HCT116 (cell line): ENCODE data around the gene C1QTNF2. TPM values are rescaled to one million over a fixed set of nuclear protein-coding genes. Genes with fewer than 3 reads are reported as not detected.

Experiments
- ATAC-seq: fragments of 200-7000 bp; cut with Tn5 transposase; 2 replicates; pipeline ENCODE4 v1.9.1; 2020; ENCODE audit warnings: mild to moderate bottlenecking, moderate library complexity
- BruUV-seq: library from RNA; stranded (reverse); fragments of 400-500 nt; replicated peaks from 2 replicates; lab custom pipeline; 2021; lab: Mats Ljungman, UMichigan
- CTCF ChIA-PET: fragments of 300-600 bp; sonication (Branson Sonifier 250); formaldehyde crosslinking; loops from one replicate; lab custom pipeline; 2021; ENCODE audit warnings: antibody characterized with exemption; lab: Charles Lee
- POLR2A ChIA-PET: fragments of 300-600, 350-600 bp; sonication (Branson Sonifier 250); formaldehyde crosslinking; loops from one replicate; lab custom pipeline; 2021; ENCODE audit warnings: antibody characterized with exemption; lab: Charles Lee
- RAD21 ChIA-PET, 2 experiments: fragments of 300-600 bp; sonication (Branson Sonifier 250); formaldehyde crosslinking; loops; one replicate each; lab custom pipeline; 2023; ENCODE audit warnings: low total read pairs in 2 of 2; ENCODE audit not compliant: uncharacterized antibody in 2 of 2, unreplicated experiment in 2 of 2, low non-redundant PET in 1 of 2; lab: Charles Lee
- DNase-seq: peaks from one replicate; pipeline ENCODE4 v3.0.0-alpha.2; 2010; ENCODE audit warnings: low read depth, low spot score
- H2AFZ ChIP-seq: fragments of 200-600 bp; shearing (Covaris generic), sonication (generic); 2 replicates; pipeline ENCODE4 v1.6.1; 2017; ENCODE audit warnings: low read depth, mixed run types, mixed read lengths, antibody characterized with exemption, low read length; ENCODE audit not compliant: poor library complexity, severe bottlenecking
- H3K27ac ChIP-seq: 2 replicates; pipeline ENCODE4 v1.5.1; 2012; ENCODE audit warnings: low read depth, low read length
- H3K27me3 ChIP-seq: fragments of 200-600 bp; sonication (generic); 2 replicates; pipeline ENCODE4 v1.6.1; 2016; ENCODE audit warnings: mixed run types, low read length, mixed read lengths; ENCODE audit not compliant: insufficient read depth
- H3K36me3 ChIP-seq, 2 experiments: fragments of 200-500 bp in 1 of 2; fragments of 200-600 bp in 1 of 2; sonication (Bioruptor generic) in 1 of 2; sonication (generic) in 1 of 2; 2 replicates each; pipeline versions ENCODE4 v1.5.1 to v1.6.1; 2014 to 2016; ENCODE audit warnings: low read length in 2 of 2, inconsistent platforms in 1 of 2, mixed read lengths in 1 of 2, mixed run types in 1 of 2; ENCODE audit not compliant: insufficient read depth in 2 of 2, control insufficient read depth in 1 of 2
- H3K4me1 ChIP-seq, 2 experiments: fragments of 200-600 bp in 1 of 2; sonication (generic) in 1 of 2; 2 replicates each; pipeline versions ENCODE4 v1.5.1 to v1.6.1; 2012 to 2017; ENCODE audit warnings: low read length in 2 of 2, inconsistent platforms in 1 of 2, mild to moderate bottlenecking in 1 of 2, mixed read lengths in 1 of 2, mixed run types in 1 of 2, moderate library complexity in 1 of 2; ENCODE audit not compliant: insufficient read depth in 2 of 2, control insufficient read depth in 1 of 2
- H3K4me2 ChIP-seq: fragments of 200-600 bp; sonication (generic); 2 replicates; pipeline ENCODE4 v1.6.1; 2017; ENCODE audit warnings: mixed run types, low read length, mixed read lengths
- H3K4me3 ChIP-seq, 2 experiments: fragments of 200-600 bp in 1 of 2; sonication (generic) in 1 of 2; replicated peaks in 1 of 2; 2 replicates each; pipeline ENCODE4 v1.5.1; 2011 to 2016; ENCODE audit warnings: low read length in 2 of 2, control low read depth in 1 of 2, low read depth in 1 of 2, mild to moderate bottlenecking in 1 of 2, mixed read lengths in 1 of 2, mixed run types in 1 of 2
- H3K79me2 ChIP-seq: fragments of 200-600 bp; sonication (generic); 2 replicates; pipeline ENCODE4 v1.6.1; 2017; ENCODE audit warnings: mild to moderate bottlenecking, mixed run types, low read length, moderate library complexity, mixed read lengths; ENCODE audit not compliant: insufficient read depth
- H3K9ac ChIP-seq: fragments of 200-600 bp; sonication (generic); 2 replicates; pipeline ENCODE4 v1.6.1; 2016; ENCODE audit warnings: low read length, mixed read lengths
- H3K9me2 ChIP-seq: fragments of 200-600 bp; sonication (generic), shearing (Covaris generic); 2 replicates; pipeline ENCODE4 v1.6.1; 2017; ENCODE audit warnings: mixed run types, mild to moderate bottlenecking, moderate library complexity; ENCODE audit not compliant: insufficient read depth
- H3K9me3 ChIP-seq, 2 experiments: fragments of 200-500 bp in 1 of 2; fragments of 200-600 bp in 1 of 2; sonication (Bioruptor generic) in 1 of 2; sonication (generic) in 1 of 2; 2 replicates each; pipeline ENCODE4 v1.6.1; 2014 to 2017; ENCODE audit warnings: low read length in 2 of 2, mixed read lengths in 2 of 2, inconsistent platforms in 1 of 2, low read depth in 1 of 2, mild to moderate bottlenecking in 1 of 2, mixed run types in 1 of 2, moderate library complexity in 1 of 2; ENCODE audit not compliant: control insufficient read depth in 1 of 2, insufficient read depth in 1 of 2
- H4K20me1 ChIP-seq: fragments of 200-600 bp; sonication (generic), shearing (Covaris generic); 2 replicates; pipeline ENCODE4 v1.6.1; 2017; ENCODE audit warnings: mixed run types, mild to moderate bottlenecking, moderate library complexity; ENCODE audit not compliant: insufficient read depth
- ATF3 ChIP-seq: IDR thresholded peaks from 2 replicates; pipeline ENCODE4 v1.6.1; 2012
- CBX3 ChIP-seq: IDR thresholded peaks from 2 replicates; pipeline ENCODE4 v1.6.1; 2012; ENCODE audit warnings: low read depth
- CEBPB ChIP-seq: IDR thresholded peaks from 2 replicates; pipeline ENCODE4 v1.6.1; 2012; ENCODE audit warnings: low read depth
- ELF1 ChIP-seq: IDR thresholded peaks from 2 replicates; pipeline ENCODE4 v1.6.1; 2012; ENCODE audit warnings: low read depth, borderline replicate concordance
- EZH2 ChIP-seq: fragments of 200-600 bp; sonication (generic); IDR thresholded peaks from 2 replicates; pipeline ENCODE4 v1.6.1; 2017; ENCODE audit warnings: antibody characterized with exemption, mixed run types
- FOSL1 ChIP-seq: IDR thresholded peaks from 2 replicates; pipeline ENCODE4 v1.6.1; 2012; ENCODE audit warnings: low read depth
- MAX ChIP-seq: IDR thresholded peaks from 2 replicates; pipeline ENCODE4 v1.6.1; 2012
- POLR2A ChIP-seq: IDR thresholded peaks from 2 replicates; pipeline ENCODE4 v1.7.0; 2011; ENCODE audit warnings: borderline replicate concordance; ENCODE audit not compliant: insufficient read depth, insufficient read length; ENCODE audit errors: extremely low read depth
- SIN3A ChIP-seq: IDR thresholded peaks from 2 replicates; pipeline ENCODE4 v1.6.1; 2012; ENCODE audit warnings: low read depth
- SRF ChIP-seq: IDR thresholded peaks from 2 replicates; pipeline ENCODE4 v1.6.1; 2012; ENCODE audit warnings: low read depth
- YY1 ChIP-seq: IDR thresholded peaks from 2 replicates; pipeline ENCODE4 v1.6.1; 2011; ENCODE audit warnings: low read length, low read depth, moderate library complexity, mild to moderate bottlenecking; ENCODE audit not compliant: insufficient replicate concordance; ENCODE audit errors: extremely low read depth
- ZFX ChIP-seq: fragments of 450-650 bp; IDR thresholded peaks from 2 replicates; pipeline ENCODE4 v1.6.1; 2017
- intact Hi-C: fragments of 100-400 bp; cut with micrococcal nuclease; formaldehyde crosslinking; loops from 2 replicates; pipeline ENCODE4 v1.10.0; 2022
- total RNA-seq: library from RNA; stranded (reverse); gene quantifications from one replicate; pipeline ENCODE4 v1.2.1, GENCODE V29; 2021; ENCODE audit not compliant: unreplicated experiment
- TF ChIP-seq, protein P1 (sequence below): IDR thresholded peaks from 2 replicates; pipeline ENCODE4 v1.6.1; 2012; ENCODE audit warnings: low read depth
- TF ChIP-seq, protein P2 (sequence below): IDR thresholded peaks from 2 replicates; pipeline ENCODE4 v1.6.1; 2011; ENCODE audit warnings: mild to moderate bottlenecking, low read length, moderate library complexity; ENCODE audit not compliant: insufficient replicate concordance; ENCODE audit errors: extremely low read depth

C1QTNF2 gene
- total RNA-seq, 1 experiment from 2014 or later: 0.15 TPM

DNA sequence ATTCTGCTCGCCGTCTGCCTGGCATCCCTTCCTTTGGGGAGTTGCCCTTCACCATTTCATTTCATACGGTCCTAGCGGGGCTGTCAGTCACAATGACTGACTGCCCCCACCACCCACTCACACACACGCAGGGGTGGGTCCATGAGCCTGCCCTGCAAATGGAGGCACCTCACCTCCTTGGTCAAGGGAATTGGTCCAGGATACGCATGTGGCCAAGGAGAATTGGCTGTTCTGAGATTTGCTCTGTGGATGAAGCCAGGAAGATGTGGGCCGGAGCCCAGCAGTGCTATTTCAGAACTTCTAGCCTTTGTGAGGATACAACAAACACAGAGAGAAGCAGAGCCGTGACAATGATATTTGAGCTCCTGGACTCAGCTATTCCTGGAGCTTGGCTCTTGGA is 17.0 kb downstream of the C1QTNF2 start:
- POLR2A ChIA-PET: no interaction called here
- DNase-seq: no peak
- no peak for TF ChIP-seq ELF1
- TF ChIP-seq, protein P1, sequence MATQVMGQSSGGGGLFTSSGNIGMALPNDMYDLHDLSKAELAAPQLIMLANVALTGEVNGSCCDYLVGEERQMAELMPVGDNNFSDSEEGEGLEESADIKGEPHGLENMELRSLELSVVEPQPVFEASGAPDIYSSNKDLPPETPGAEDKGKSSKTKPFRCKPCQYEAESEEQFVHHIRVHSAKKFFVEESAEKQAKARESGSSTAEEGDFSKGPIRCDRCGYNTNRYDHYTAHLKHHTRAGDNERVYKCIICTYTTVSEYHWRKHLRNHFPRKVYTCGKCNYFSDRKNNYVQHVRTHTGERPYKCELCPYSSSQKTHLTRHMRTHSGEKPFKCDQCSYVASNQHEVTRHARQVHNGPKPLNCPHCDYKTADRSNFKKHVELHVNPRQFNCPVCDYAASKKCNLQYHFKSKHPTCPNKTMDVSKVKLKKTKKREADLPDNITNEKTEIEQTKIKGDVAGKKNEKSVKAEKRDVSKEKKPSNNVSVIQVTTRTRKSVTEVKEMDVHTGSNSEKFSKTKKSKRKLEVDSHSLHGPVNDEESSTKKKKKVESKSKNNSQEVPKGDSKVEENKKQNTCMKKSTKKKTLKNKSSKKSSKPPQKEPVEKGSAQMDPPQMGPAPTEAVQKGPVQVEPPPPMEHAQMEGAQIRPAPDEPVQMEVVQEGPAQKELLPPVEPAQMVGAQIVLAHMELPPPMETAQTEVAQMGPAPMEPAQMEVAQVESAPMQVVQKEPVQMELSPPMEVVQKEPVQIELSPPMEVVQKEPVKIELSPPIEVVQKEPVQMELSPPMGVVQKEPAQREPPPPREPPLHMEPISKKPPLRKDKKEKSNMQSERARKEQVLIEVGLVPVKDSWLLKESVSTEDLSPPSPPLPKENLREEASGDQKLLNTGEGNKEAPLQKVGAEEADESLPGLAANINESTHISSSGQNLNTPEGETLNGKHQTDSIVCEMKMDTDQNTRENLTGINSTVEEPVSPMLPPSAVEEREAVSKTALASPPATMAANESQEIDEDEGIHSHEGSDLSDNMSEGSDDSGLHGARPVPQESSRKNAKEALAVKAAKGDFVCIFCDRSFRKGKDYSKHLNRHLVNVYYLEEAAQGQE: no peak
- TF ChIP-seq SIN3A: no peak
- no peak for TF ChIP-seq MAX
- TF ChIP-seq POLR2A: no peak
- TF ChIP-seq FOSL1: no peak
- no peak for TF ChIP-seq CEBPB
- TF ChIP-seq, protein P2, sequence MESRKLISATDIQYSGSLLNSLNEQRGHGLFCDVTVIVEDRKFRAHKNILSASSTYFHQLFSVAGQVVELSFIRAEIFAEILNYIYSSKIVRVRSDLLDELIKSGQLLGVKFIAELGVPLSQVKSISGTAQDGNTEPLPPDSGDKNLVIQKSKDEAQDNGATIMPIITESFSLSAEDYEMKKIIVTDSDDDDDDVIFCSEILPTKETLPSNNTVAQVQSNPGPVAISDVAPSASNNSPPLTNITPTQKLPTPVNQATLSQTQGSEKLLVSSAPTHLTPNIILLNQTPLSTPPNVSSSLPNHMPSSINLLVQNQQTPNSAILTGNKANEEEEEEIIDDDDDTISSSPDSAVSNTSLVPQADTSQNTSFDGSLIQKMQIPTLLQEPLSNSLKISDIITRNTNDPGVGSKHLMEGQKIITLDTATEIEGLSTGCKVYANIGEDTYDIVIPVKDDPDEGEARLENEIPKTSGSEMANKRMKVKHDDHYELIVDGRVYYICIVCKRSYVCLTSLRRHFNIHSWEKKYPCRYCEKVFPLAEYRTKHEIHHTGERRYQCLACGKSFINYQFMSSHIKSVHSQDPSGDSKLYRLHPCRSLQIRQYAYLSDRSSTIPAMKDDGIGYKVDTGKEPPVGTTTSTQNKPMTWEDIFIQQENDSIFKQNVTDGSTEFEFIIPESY: no peak
- no peak for TF ChIP-seq EZH2
- no peak for TF ChIP-seq ATF3
- no peak for TF ChIP-seq ZFX
- no peak for TF ChIP-seq YY1
- TF ChIP-seq CBX3: no peak
- no peak for TF ChIP-seq SRF
- TF ChIP-seq, all 23 proteins: peak for 0
- Histone ChIP-seq H3K9ac (no peak overlapping the region), H3K79me2 (no peaks in the 10 kb centered on the region), H3K4me2 (no peak overlapping the region), H3K4me1 (no peaks in the 10 kb centered on the region), H3K27ac (no peak overlapping the region), H3K36me3 (no peaks in the 10 kb centered on the region), H3K9me3 (no peaks in the 10 kb centered on the region), H3K9me2 (no peaks in the 10 kb centered on the region), H3K4me3 (no peak overlapping the region), H4K20me1 (no peaks in the 10 kb centered on the region), H3K27me3 (no peaks in the 10 kb centered on the region), H2AFZ (no peak overlapping the region)
- no TSS peak for BruUV-seq
- peak; percentile 47; the same call in 1 of the 2 replicates for ATAC-seq
- intact Hi-C loops: no loop called here
- RAD21 ChIA-PET: no interaction called here
- CTCF ChIA-PET: no interaction called here
